CD8-positive, alpha-beta memory T cell (primary cell): Measurements from ENCODE around the gene PRDM5. TPM values are rescaled to one million over a fixed set of nuclear protein-coding genes. Genes with fewer than 3 reads are reported as not detected.

Experiments
- CTCF ChIA-PET: fragments of 350-600 bp; sonication (Branson Sonifier 250); formaldehyde crosslinking; loops from one replicate; lab custom pipeline; 2021; ENCODE audit warnings: antibody characterized with exemption; lab: Charles Lee
- POLR2A ChIA-PET: fragments of 350-600 bp; sonication (Branson Sonifier 250); formaldehyde crosslinking; loops from one replicate; lab custom pipeline; 2021; ENCODE audit warnings: antibody characterized with exemption; lab: Charles Lee
- DNase-seq, 5 donors: peaks; one replicate each; pipeline versions ENCODE4 v3.0.0 to v3.0.0-alpha.2; 2020 to 2022; ENCODE audit warnings: mixed read lengths in 1 of 5
- H3K27ac ChIP-seq: one replicate; pipeline ENCODE4 v1.7.0; 2013; ENCODE audit warnings: low read depth, mild to moderate bottlenecking, low read length, moderate library complexity
- H3K27me3 ChIP-seq: 2 replicates; pipeline ENCODE4 v1.7.0; 2013; ENCODE audit warnings: low read length, mild to moderate bottlenecking; ENCODE audit not compliant: insufficient read depth, poor library complexity, severe bottlenecking
- H3K36me3 ChIP-seq: 2 replicates; pipeline ENCODE4 v1.7.0; 2013; ENCODE audit warnings: mild to moderate bottlenecking, low read length, moderate library complexity; ENCODE audit not compliant: insufficient read depth
- H3K4me1 ChIP-seq: 2 replicates; pipeline ENCODE4 v1.7.0; 2013; ENCODE audit warnings: mild to moderate bottlenecking, low read length, moderate library complexity; ENCODE audit not compliant: insufficient read depth
- H3K4me3 ChIP-seq: 2 replicates; pipeline ENCODE4 v1.7.0; 2013; ENCODE audit warnings: mild to moderate bottlenecking, low read length
- H3K9me3 ChIP-seq: 2 replicates; pipeline ENCODE4 v1.7.0; 2013; ENCODE audit warnings: mild to moderate bottlenecking, low read length
- H3K27ac Mint-ChIP-seq, 8 donors: one replicate each; pipeline ENCODE4 v1.8.0; 2020 to 2021; ENCODE audit warnings: mixed read lengths in 8 of 8, mild to moderate bottlenecking in 6 of 8, inconsistent platforms in 3 of 8, moderate library complexity in 3 of 8
- H3K27me3 Mint-ChIP-seq, 2 donors: one replicate each; pipeline ENCODE4 v1.8.0; 2020 to 2021; ENCODE audit warnings: mixed read lengths in 2 of 2, mild to moderate bottlenecking in 1 of 2, moderate library complexity in 1 of 2
- H3K36me3 Mint-ChIP-seq, 3 donors: one replicate each; pipeline ENCODE4 v1.8.0; 2020 to 2021; ENCODE audit warnings: mixed read lengths in 3 of 3, inconsistent platforms in 1 of 3, mild to moderate bottlenecking in 1 of 3
- H3K4me1 Mint-ChIP-seq, 3 donors: one replicate each; pipeline ENCODE4 v1.8.0; 2020 to 2021; ENCODE audit warnings: mixed read lengths in 3 of 3, inconsistent platforms in 1 of 3, mild to moderate bottlenecking in 1 of 3
- H3K4me3 Mint-ChIP-seq, 7 donors: one replicate each; pipeline ENCODE4 v1.8.0; 2020 to 2021; ENCODE audit warnings: mixed read lengths in 7 of 7, mild to moderate bottlenecking in 6 of 7, moderate library complexity in 4 of 7, inconsistent platforms in 2 of 7
- H3K9me3 Mint-ChIP-seq, 5 donors: one replicate each; pipeline ENCODE4 v1.8.0; 2020 to 2022; ENCODE audit warnings: mixed read lengths in 5 of 5, mild to moderate bottlenecking in 3 of 5, moderate library complexity in 2 of 5, inconsistent platforms in 1 of 5
- polyA plus RNA-seq: library from polyadenylated mRNA; unstranded; fragments of 300-500 nt; fragmentation: Illumina TruSeq; gene quantifications from one replicate; pipeline ENCODE4 v1.2.3, GENCODE V29; 2021
- total RNA-seq, 2 experiments: library from RNA; stranded (reverse); gene quantifications; one replicate each; pipeline ENCODE4 v1.2.3, GENCODE V29; 2021

PRDM5 gene
- total and polyA plus RNA-seq, 3 experiments from 2014 or later: 0.08 to 0.63 (median 0.24) TPM

- H3K27ac Mint-ChIP-seq: no peak overlapping the region
- H3K4me1 ChIP-seq: no peaks in the 10 kb centered on the region
- no peaks in the 10 kb centered on the region for H3K36me3 ChIP-seq
- POLR2A ChIA-PET: no interaction called here
- H3K9me3 ChIP-seq: no peaks in the 10 kb centered on the region
- no peak overlapping the region for H3K27ac ChIP-seq
- H3K4me3 Mint-ChIP-seq: no peak overlapping the region
- H3K36me3 Mint-ChIP-seq: no peaks in the 10 kb centered on the region
- CTCF ChIA-PET: no interaction called here
- no peaks in the 10 kb centered on the region for H3K4me1 Mint-ChIP-seq
- no peaks in the 10 kb centered on the region for H3K27me3 ChIP-seq
- H3K27me3 Mint-ChIP-seq: peaks cover 2 to 8% of the 10 kb centered on the region in 2 donors
- no peaks in the 10 kb centered on the region for H3K9me3 Mint-ChIP-seq
- H3K4me3 ChIP-seq: no peak overlapping the region
- DNase-seq: no peak
Observed at GRCh38 chr4:120902925-120903324, 19.6 kb downstream of the PRDM5 start.

- Mint-ChIP-seq H3K9me3 (no peaks in the 10 kb centered on the region), H3K36me3 (no peaks in the 10 kb centered on the region), H3K4me1 (no peaks in the 10 kb centered on the region), H3K27me3 (peaks cover 2 to 8% of the 10 kb centered on the region in 2 donors), H3K4me3 (no peak overlapping the region), H3K27ac (no peak overlapping the region)
- Histone ChIP-seq H3K4me3 (no peak overlapping the region), H3K36me3 (no peaks in the 10 kb centered on the region), H3K27ac (no peak overlapping the region), H3K27me3 (no peaks in the 10 kb centered on the region), H3K9me3 (no peaks in the 10 kb centered on the region), H3K4me1 (no peaks in the 10 kb centered on the region)
- POLR2A ChIA-PET: no interaction called here
- CTCF ChIA-PET: no interaction called here
- no peak for DNase-seq
Observed at GRCh38 chr4:120901731-120902130, 20.8 kb downstream of the PRDM5 start.

- ChIA-PET POLR2A (no interaction called here), CTCF (no interaction called here)
- DNase-seq: no peak
- Histone ChIP-seq H3K27me3 (no peaks in the 10 kb centered on the region), H3K4me1 (no peaks in the 10 kb centered on the region), H3K36me3 (no peaks in the 10 kb centered on the region), H3K9me3 (no peaks in the 10 kb centered on the region), H3K4me3 (no peak overlapping the region), H3K27ac (no peak overlapping the region)
- no peaks in the 10 kb centered on the region for H3K4me1 Mint-ChIP-seq
- H3K9me3 Mint-ChIP-seq: no peaks in the 10 kb centered on the region
- H3K27me3 Mint-ChIP-seq: peaks cover 3 to 12% of the 10 kb centered on the region in 2 donors
- no peak overlapping the region for H3K4me3 Mint-ChIP-seq
- H3K36me3 Mint-ChIP-seq: no peaks in the 10 kb centered on the region
- H3K27ac Mint-ChIP-seq: no peak overlapping the region
Observed at GRCh38 chr4:120897981-120898719, 24.4 kb downstream of the PRDM5 start.

GRCh38 chr4:120895554-120895953 lies 27.0 kb downstream of the PRDM5 start:
- Mint-ChIP-seq H3K4me1 (no peaks in the 10 kb centered on the region), H3K36me3 (peaks cover 0 to 8% (median 0%) of the 10 kb centered on the region in 3 donors), H3K27me3 (peaks cover 3 to 5% of the 10 kb centered on the region in 2 donors), H3K9me3 (peaks cover 0 to 12% (median 7%) of the 10 kb centered on the region in 5 donors), H3K4me3 (no peak overlapping the region), H3K27ac (no peak overlapping the region)
- Histone ChIP-seq H3K27me3 (no peaks in the 10 kb centered on the region), H3K4me1 (no peaks in the 10 kb centered on the region), H3K4me3 (no peak overlapping the region), H3K27ac (no peak overlapping the region), H3K9me3 (no peaks in the 10 kb centered on the region), H3K36me3 (no peaks in the 10 kb centered on the region)
- DNase-seq: no peak
- CTCF ChIA-PET: no interaction called here
- POLR2A ChIA-PET: no interaction called here

- DNase-seq: no peak
- H3K27ac ChIP-seq: no peak overlapping the region
- no peaks in the 10 kb centered on the region for H3K4me1 ChIP-seq
- H3K4me3 Mint-ChIP-seq: no peak overlapping the region
- no peaks in the 10 kb centered on the region for H3K9me3 ChIP-seq
- ChIA-PET CTCF (no interaction called here), POLR2A (interaction anchor here (0.5 kb wide), 1 partner anchor 247 kb away, joined by 4 read pairs; no protein-coding TSS in a partner anchor)
- no peak overlapping the region for H3K4me3 ChIP-seq
- peaks cover 3 to 5% of the 10 kb centered on the region in 2 donors for H3K27me3 Mint-ChIP-seq
- no peak overlapping the region for H3K27ac Mint-ChIP-seq
- no peaks in the 10 kb centered on the region for H3K4me1 Mint-ChIP-seq
- H3K36me3 Mint-ChIP-seq: peaks cover 0 to 8% (median 0%) of the 10 kb centered on the region in 3 donors
- peaks cover 2 to 12% (median 7%) of the 10 kb centered on the region in 5 donors for H3K9me3 Mint-ChIP-seq
- H3K36me3 ChIP-seq: no peaks in the 10 kb centered on the region
- H3K27me3 ChIP-seq: no peaks in the 10 kb centered on the region
Observed at GRCh38 chr4:120893314-120893713, 29.2 kb downstream of the PRDM5 start.

- Mint-ChIP-seq H3K27me3 (peaks cover 0 to 3% of the 10 kb centered on the region in 2 donors), H3K27ac (no peak overlapping the region), H3K4me1 (no peaks in the 10 kb centered on the region), H3K9me3 (peaks cover 0 to 6% (median 5%) of the 10 kb centered on the region in 5 donors), H3K36me3 (peaks cover 0 to 6% (median 0%) of the 10 kb centered on the region in 3 donors), H3K4me3 (no peak overlapping the region)
- H3K4me1 ChIP-seq: no peaks in the 10 kb centered on the region
- no peak overlapping the region for H3K27ac ChIP-seq
- H3K9me3 ChIP-seq: no peaks in the 10 kb centered on the region
- no peak overlapping the region for H3K4me3 ChIP-seq
- CTCF ChIA-PET: no interaction called here
- POLR2A ChIA-PET: no interaction called here
- H3K36me3 ChIP-seq: no peaks in the 10 kb centered on the region
- DNase-seq: no peak
- H3K27me3 ChIP-seq: no peaks in the 10 kb centered on the region
Observed at GRCh38 chr4:120886191-120886590, 36.3 kb downstream of the PRDM5 start.

GRCh38 chr4:120881846-120882245 lies 40.7 kb downstream of the PRDM5 start:
- Histone ChIP-seq H3K36me3 (no peaks in the 10 kb centered on the region), H3K9me3 (no peaks in the 10 kb centered on the region), H3K27ac (no peak overlapping the region), H3K4me1 (no peaks in the 10 kb centered on the region), H3K27me3 (no peaks in the 10 kb centered on the region), H3K4me3 (no peak overlapping the region)
- Mint-ChIP-seq H3K27ac (peak overlapping the region in 1 of 8 donors; percentile 83), H3K36me3 (no peaks in the 10 kb centered on the region), H3K4me1 (no peaks in the 10 kb centered on the region), H3K4me3 (no peak overlapping the region), H3K27me3 (peaks cover 3 to 14% of the 10 kb centered on the region in 2 donors), H3K9me3 (no peaks in the 10 kb centered on the region)
- DNase-seq: no peak
- ChIA-PET CTCF (no interaction called here), POLR2A (no interaction called here)

GRCh38 chr4:120881351-120881750 lies 41.2 kb downstream of the PRDM5 start:
- POLR2A ChIA-PET: no interaction called here
- Histone ChIP-seq H3K36me3 (no peaks in the 10 kb centered on the region), H3K27me3 (no peaks in the 10 kb centered on the region), H3K4me3 (no peak overlapping the region), H3K4me1 (no peaks in the 10 kb centered on the region), H3K27ac (no peak overlapping the region), H3K9me3 (no peaks in the 10 kb centered on the region)
- Mint-ChIP-seq H3K4me1 (no peaks in the 10 kb centered on the region), H3K4me3 (no peak overlapping the region), H3K36me3 (no peaks in the 10 kb centered on the region), H3K9me3 (no peaks in the 10 kb centered on the region), H3K27me3 (peaks cover 3 to 14% of the 10 kb centered on the region in 2 donors), H3K27ac (no peak overlapping the region)
- CTCF ChIA-PET: no interaction called here
- no peak for DNase-seq
